ENCODE data around the gene NSUN3. TPM values are rescaled to one million over a fixed set of nuclear protein-coding genes. Genes with fewer than 3 reads are reported as not detected.

Gene NSUN3
- total RNA-seq, 1 donor from 2014 or later, result 10.7 TPM

- Mint-ChIP-seq H3K4me1 (ENCODE audit: unreplicated experiment) (no peaks in the 10 kb centered on the region), H3K36me3 (peaks cover 15% of the 10 kb centered on the region), H3K9me3 (no peaks in the 10 kb centered on the region), H3K27ac (no peak overlapping the region), H3K27me3 (no peaks in the 10 kb centered on the region), H3K4me3 (no peak overlapping the region)
- DNase-seq (ENCODE audit: extremely low spot score, unreplicated experiment), result no peak
- no peak for TF ChIP-seq CTCF (conservative IDR thresholded peaks at IDR 0.05)
These were observed 16.3 kb upstream of the NSUN3 start for GRCh38 chr3:94046533-94046932.

DNA sequence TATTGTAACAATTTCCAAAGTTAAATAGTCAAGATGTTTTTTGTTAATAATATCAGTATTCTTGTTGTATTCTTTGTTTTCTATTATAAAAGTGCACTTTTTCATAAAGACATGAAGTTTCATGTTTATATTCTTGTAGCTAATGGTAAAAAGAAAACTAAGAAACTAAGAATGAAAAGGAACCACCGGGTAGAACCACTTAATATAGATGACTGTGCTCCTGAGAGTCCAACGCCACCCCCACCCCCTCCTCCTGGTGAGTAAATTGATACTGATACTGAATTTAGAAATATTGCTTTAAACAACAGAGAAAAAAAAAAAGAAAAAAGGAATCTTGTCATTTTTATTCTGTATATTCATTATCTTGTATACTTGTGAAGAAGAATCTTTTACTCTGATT is 13.6 kb upstream of the NSUN3 start:
- Mint-ChIP-seq H3K4me1 (ENCODE audit: unreplicated experiment) (no peaks in the 10 kb centered on the region), H3K4me3 (no peak overlapping the region), H3K27me3 (no peaks in the 10 kb centered on the region), H3K36me3 (peaks cover 7% of the 10 kb centered on the region), H3K9me3 (no peaks in the 10 kb centered on the region), H3K27ac (no peak overlapping the region)
- TF ChIP-seq CTCF (conservative IDR thresholded peaks at IDR 0.05), result no peak
- DNase-seq (ENCODE audit: extremely low spot score, unreplicated experiment), result no peak

DNA sequence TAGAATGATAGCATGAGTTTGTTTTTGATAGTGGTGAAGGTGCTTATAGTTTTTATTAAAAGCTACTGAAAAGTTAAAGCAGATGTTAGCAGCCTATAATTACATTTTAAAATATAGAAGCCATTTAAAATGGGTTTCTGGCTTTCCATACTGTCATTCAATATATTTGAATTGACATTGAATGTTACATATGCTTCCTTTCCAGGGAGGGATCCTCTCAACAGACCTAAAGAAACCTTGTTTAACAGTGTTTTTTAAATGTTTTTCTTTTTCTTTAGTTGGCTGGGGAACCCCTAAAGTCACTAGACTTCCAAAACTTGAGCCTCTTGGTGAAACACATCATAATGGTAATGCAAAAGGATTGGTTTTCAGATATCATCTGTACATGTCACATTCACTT is 12.3 kb upstream of the NSUN3 start:
- Mint-ChIP-seq H3K27me3 (no peaks in the 10 kb centered on the region), H3K27ac (no peak overlapping the region), H3K4me3 (no peak overlapping the region), H3K9me3 (no peaks in the 10 kb centered on the region), H3K36me3 (peaks cover under 1% of the 10 kb centered on the region), H3K4me1 (ENCODE audit: unreplicated experiment) (no peaks in the 10 kb centered on the region)
- DNase-seq (ENCODE audit: extremely low spot score, unreplicated experiment), result no peak
- no peak for TF ChIP-seq CTCF (conservative IDR thresholded peaks at IDR 0.05)

DNA sequence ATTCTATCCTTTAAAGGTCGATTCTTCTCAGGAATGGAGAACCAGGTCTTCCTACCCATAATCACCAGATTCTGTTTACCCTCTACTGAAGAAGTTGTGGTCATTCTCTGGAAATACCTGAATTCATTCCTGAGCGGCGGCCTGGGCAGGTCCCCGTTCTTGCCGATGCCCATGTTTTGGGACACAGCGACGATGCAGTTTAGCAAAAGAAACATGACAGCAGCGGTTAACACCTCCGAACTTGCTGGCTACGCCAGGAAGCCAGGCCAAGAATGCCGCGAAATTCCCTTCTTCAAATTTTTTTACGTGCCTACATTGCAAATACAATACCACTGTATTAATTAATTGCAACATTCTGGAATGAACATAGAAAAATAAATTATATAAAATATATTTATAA is 1.6 kb upstream of the NSUN3 start:
- peaks cover 28% of the 10 kb centered on the region for H3K4me1 Mint-ChIP-seq (ENCODE audit: unreplicated experiment)
- H3K27me3 Mint-ChIP-seq, result no peaks in the 10 kb centered on the region
- no peak for TF ChIP-seq CTCF (conservative IDR thresholded peaks at IDR 0.05)
- DNase-seq (ENCODE audit: extremely low spot score, unreplicated experiment), result no peak
- no peak overlapping the region for H3K4me3 Mint-ChIP-seq
- no peaks in the 10 kb centered on the region for H3K9me3 Mint-ChIP-seq
- peaks cover 6% of the 10 kb centered on the region for H3K36me3 Mint-ChIP-seq
- no peak overlapping the region for H3K27ac Mint-ChIP-seq

GRCh38 chr3:94063496-94064119 is 747 bp downstream of the NSUN3 start:
- H3K9me3 Mint-ChIP-seq, result no peaks in the 10 kb centered on the region
- H3K4me3 Mint-ChIP-seq, result peak overlapping the region; percentile 96
- H3K36me3 Mint-ChIP-seq, result peaks cover 15% of the 10 kb centered on the region
- peaks cover 35% of the 10 kb centered on the region for H3K4me1 Mint-ChIP-seq (ENCODE audit: unreplicated experiment)
- peak overlapping the region; percentile 100 for H3K27ac Mint-ChIP-seq
- TF ChIP-seq CTCF (conservative IDR thresholded peaks at IDR 0.05), result no peak
- DNase-seq (ENCODE audit: extremely low spot score, unreplicated experiment), result no peak
- no peaks in the 10 kb centered on the region for H3K27me3 Mint-ChIP-seq
